ENCODE results near the gene MUC22.
A peak's percentile ranks its signal among the peaks of the same experiment; 100 is the strongest.

The MUC22 gene

DNA sequence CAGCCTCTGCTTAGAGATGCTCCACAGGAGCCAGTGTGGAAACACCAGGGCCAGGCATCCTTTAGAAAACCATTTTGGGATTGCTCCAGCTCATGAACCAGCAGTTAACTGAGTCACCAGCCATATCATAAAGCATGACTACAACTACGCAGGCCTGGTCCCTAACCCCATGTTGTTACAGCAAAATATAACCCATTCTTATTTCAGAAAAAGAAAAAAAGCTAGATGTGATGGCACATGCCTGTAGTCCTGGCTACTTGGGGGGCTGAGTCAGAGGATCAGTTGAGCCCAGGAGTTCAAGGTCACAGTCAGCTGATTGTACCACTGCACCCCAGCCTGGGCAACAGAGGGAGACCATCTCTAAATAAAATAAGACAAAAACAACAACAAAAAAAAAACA lies 65.3 kb downstream of the MUC22 start:
- no peak for DNase-seq (ENCODE audit: low read depth in 4 of 4, low spot score in 1 of 4)

DNA sequence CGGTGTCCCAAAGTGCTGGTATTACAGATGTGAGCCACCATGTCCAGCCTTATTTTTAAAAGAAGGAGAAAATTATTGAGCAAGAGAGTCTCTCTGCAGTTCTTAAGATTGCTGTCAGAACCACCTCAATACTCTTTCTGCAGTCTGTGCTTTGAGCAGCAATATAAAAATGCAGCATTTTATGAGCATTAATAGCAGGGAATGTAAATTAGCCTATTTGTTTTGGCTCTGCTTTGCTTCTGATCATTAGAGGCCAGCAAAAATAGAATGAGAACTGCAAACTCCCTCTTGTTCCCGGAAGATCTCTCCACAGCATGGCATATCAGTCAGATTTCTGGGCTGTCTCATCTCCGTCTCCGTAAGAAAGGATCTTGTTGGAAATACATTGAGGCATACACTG lies 66.3 kb downstream of the MUC22 start:
- no peak for DNase-seq (ENCODE audit: low read depth in 4 of 4, low spot score in 1 of 4)

DNA sequence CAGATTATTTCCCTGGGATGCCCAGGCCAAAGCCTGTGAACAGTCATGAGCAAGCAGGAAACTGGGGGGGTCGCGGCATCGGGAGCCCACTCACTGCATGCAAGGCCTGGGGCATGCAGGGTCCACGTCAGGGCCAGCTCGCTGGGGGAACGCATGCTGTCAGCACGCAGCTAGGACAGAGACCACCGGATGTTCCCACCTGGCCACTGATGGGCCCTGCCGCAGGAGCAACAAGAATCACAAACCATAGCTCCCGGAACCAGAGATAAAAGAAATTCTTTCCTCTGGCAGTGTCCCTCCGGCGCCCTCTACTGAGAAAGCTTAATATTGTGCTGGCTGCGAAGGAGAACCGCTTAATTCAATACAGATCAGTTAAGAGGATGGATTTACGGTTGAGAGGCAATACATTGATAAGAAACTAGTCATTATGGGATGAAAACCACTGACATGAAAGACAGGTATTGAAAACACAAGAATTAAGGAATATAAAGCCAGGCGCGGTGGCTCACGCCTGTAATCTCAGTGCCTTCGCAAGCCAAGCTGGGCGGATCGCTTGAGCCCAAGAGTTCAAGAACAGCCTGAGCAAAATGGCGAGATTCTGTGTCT lies 69.5 kb downstream of the MUC22 start:
- DNase-seq (ENCODE audit: low read depth in 4 of 4, low spot score in 1 of 4) = peak; percentile 34 to 50 (median 48)

DNA sequence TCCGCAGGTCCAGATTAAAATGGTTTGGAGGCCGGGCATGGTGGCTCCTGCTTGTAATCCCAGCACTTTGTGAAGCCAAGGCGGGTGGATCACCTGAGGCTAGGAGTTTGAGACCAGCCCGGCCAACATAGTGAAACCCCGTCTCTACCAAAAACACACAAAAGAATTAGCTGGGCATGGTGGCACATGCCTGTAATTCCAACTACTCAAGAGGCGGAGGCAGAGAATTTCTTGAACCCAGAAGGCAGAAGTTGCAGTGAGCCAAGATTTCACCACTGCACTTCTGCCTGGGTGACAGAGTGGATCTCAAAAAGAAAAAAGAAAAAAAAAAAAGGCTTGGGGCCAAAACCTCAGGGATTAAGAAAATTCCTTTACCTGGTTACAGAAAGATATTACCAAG lies 71.6 kb downstream of the MUC22 start:
- DNase-seq (ENCODE audit: low read depth in 4 of 4, low spot score in 1 of 4) = no peak

DNA sequence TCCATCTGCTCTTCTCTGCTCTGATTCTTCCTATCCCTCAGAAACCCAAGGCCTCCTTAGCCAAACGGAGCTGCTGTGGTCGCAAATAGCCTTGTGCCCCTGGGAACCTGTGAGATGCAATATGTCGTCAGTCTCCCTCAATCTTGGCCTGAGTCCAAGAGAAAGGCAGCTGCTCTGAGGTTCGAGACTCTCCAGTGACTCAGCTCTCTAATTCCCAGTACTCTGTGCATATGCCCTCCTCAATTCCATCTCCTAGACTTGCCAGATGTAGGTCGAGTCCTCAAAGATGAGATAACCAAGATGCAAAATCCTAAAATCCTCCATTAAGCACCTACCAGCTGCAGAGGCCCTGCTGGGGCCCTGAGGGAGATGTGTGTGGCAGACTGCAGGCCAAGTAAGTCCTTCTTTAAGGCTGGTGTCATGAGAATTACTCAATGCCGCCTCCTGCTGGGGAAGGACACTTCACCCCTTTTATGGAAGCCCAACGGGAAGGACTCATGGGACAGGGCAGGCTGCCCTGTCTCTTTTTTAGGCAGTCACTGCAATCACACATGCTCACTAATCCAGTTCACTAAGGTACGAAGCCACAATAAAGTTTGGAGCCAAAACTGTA lies 73.6 kb downstream of the MUC22 start:
- peak in 1 of 4 experiments; percentile 25 for DNase-seq (ENCODE audit: low read depth in 4 of 4, low spot score in 1 of 4)

Data from stimulated activated CD4-positive, alpha-beta T cell treated with anti-CD3 and anti-CD28 coated beads, Interleukin-1b, Interleukin-23, amount 100 ng/mL, for 24 hours (primary cell).